ENCODE data around the gene ANO6.

GRCh38 chr12:45389426-45389825 is 173.5 kb downstream of the ANO6 start:
- TF ChIP-seq, protein P1, sequence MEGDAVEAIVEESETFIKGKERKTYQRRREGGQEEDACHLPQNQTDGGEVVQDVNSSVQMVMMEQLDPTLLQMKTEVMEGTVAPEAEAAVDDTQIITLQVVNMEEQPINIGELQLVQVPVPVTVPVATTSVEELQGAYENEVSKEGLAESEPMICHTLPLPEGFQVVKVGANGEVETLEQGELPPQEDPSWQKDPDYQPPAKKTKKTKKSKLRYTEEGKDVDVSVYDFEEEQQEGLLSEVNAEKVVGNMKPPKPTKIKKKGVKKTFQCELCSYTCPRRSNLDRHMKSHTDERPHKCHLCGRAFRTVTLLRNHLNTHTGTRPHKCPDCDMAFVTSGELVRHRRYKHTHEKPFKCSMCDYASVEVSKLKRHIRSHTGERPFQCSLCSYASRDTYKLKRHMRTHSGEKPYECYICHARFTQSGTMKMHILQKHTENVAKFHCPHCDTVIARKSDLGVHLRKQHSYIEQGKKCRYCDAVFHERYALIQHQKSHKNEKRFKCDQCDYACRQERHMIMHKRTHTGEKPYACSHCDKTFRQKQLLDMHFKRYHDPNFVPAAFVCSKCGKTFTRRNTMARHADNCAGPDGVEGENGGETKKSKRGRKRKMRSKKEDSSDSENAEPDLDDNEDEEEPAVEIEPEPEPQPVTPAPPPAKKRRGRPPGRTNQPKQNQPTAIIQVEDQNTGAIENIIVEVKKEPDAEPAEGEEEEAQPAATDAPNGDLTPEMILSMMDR (IDR thresholded peaks at IDR 0.05), result no peak
- no peak for TF ChIP-seq POLR2A (IDR thresholded peaks at IDR 0.05)
